HG03060 (cell line): ENCODE measurements around the gene RMND5A.
A peak's percentile ranks its signal among the peaks of the same experiment; 100 is the strongest.

Source experiments
- ATAC-seq: cut with Tn5 transposase; IDR thresholded peaks from one replicate; pipeline ENCODE4 v1.9.1; 2021; ENCODE audit warnings: low read depth, moderate number of reproducible peaks; ENCODE audit not compliant: unreplicated experiment

RMND5A gene

GRCh38 chr2:86760371-86760770, 40.3 kb downstream of the RMND5A start:
- no peak for ATAC-seq

- ATAC-seq: no peak
Observed at GRCh38 chr2:86764661-86765309, 44.7 kb downstream of the RMND5A start.

GRCh38 chr2:86765310-86765695, 45.2 kb downstream of the RMND5A start:
- no peak for ATAC-seq

GRCh38 chr2:86768189-86768949, 48.3 kb downstream of the RMND5A start:
- ATAC-seq: no peak

GRCh38 chr2:86769838-86770237, 49.7 kb downstream of the RMND5A start:
- ATAC-seq: no peak

- no peak for ATAC-seq
Observed at GRCh38 chr2:86770816-86771301, 50.8 kb downstream of the RMND5A start.

- ATAC-seq: no peak
Observed at GRCh38 chr2:86772611-86773010, 52.5 kb downstream of the RMND5A start.

- no peak for ATAC-seq
Observed at GRCh38 chr2:86774862-86775261, 54.8 kb downstream of the RMND5A start.

- ATAC-seq: no peak
Observed at GRCh38 chr2:86775338-86775737, 55.2 kb downstream of the RMND5A start.

- no peak for ATAC-seq
Observed at GRCh38 chr2:86776532-86776931, 56.4 kb downstream of the RMND5A start.

- no peak for ATAC-seq
Observed at GRCh38 chr2:86778957-86779356, 58.9 kb downstream of the RMND5A start.

GRCh38 chr2:86779971-86780370, 59.9 kb downstream of the RMND5A start:
- no peak for ATAC-seq

GRCh38 chr2:86781363-86781762, 61.3 kb downstream of the RMND5A start:
- ATAC-seq: no peak

- ATAC-seq: no peak
Observed at GRCh38 chr2:86782748-86783147, 62.7 kb downstream of the RMND5A start.

- peak; percentile 90 for ATAC-seq
Observed at GRCh38 chr2:86783615-86784339, 63.7 kb downstream of the RMND5A start.

- ATAC-seq: no peak
Observed at GRCh38 chr2:86785456-86785855, 65.4 kb downstream of the RMND5A start.

- no peak for ATAC-seq
Observed at GRCh38 chr2:86786001-86786536, 66.0 kb downstream of the RMND5A start.

- no peak for ATAC-seq
Observed at GRCh38 chr2:86787736-86788135, 67.6 kb downstream of the RMND5A start.

GRCh38 chr2:86788165-86788564, 68.1 kb downstream of the RMND5A start:
- no peak for ATAC-seq

GRCh38 chr2:86788881-86789686, 69.0 kb downstream of the RMND5A start:
- no peak for ATAC-seq
